Motor neuron (in vitro differentiated cells): ENCODE measurements around the gene WDR20. TPM values are rescaled to one million over a fixed set of nuclear protein-coding genes. Genes with fewer than 3 reads are reported as not detected.
A peak's percentile ranks its signal among the peaks of the same experiment; 100 is the strongest.

Experiments used
- ATAC-seq, 8 experiments: fragments of 200-7000 bp; cut with Tn5 transposase; replicated peaks in 6 of 8; 2 replicates each; pipeline ENCODE4 v1.8.0; 2021; ENCODE audit warnings: mild to moderate bottlenecking in 8 of 8, moderate library complexity in 8 of 8
- H3K27ac ChIP-seq, 2 donors: fragments of 250-450 bp; sonication (Bioruptor Pico); 2 replicates each; pipeline ENCODE4 v1.9.0; 2021; ENCODE audit warnings: antibody characterized with exemption in 2 of 2, mild to moderate bottlenecking in 2 of 2, moderate library complexity in 1 of 2
- H3K4me1 ChIP-seq, 2 donors: fragments of 250-450 bp; sonication (Bioruptor Pico); replicated peaks in 1 of 2; 2 replicates each; pipeline ENCODE4 v1.6.1; 2021; ENCODE audit warnings: antibody characterized with exemption in 2 of 2, mild to moderate bottlenecking in 2 of 2, moderate library complexity in 1 of 2
- H3K4me3 ChIP-seq, 5 donors: fragments of 250-450 bp; sonication (Bioruptor Pico); 2 replicates each; pipeline ENCODE4 v1.9.0; 2021; ENCODE audit warnings: antibody characterized with exemption in 5 of 5, mild to moderate bottlenecking in 5 of 5, moderate library complexity in 4 of 5
- WGBS, 10 experiments: fragments of 450-650 bp; shearing (Covaris generic); methylation state at CpG; one replicate each; pipeline ENCODE4 v1.0.0; 2022; 5-methylcytosine and 5-hydroxymethylcytosine counted together
- in situ Hi-C, 9 experiments: fragments of 400-800 bp; cut with MboI; loops; one replicate each; pipeline ENCODE4 v1.15.0; 2021; ENCODE audit warnings: low sequenced_read_pairs in 9 of 9, low pct_unique_long_range_greater_than_20kb in 2 of 9; ENCODE audit not compliant: unreplicated experiment in 9 of 9
- total RNA-seq, 8 experiments: library from RNA; unstranded; fragments of 300-600 nt; gene quantifications; 2 replicates each; pipeline versions ENCODE4 v1.2.3 to v1.2.4, GENCODE V29; 2022

Gene WDR20
- total RNA-seq, 8 experiments from 2014 or later = 15.6 to 32.3 (median 24.8) TPM

DNA sequence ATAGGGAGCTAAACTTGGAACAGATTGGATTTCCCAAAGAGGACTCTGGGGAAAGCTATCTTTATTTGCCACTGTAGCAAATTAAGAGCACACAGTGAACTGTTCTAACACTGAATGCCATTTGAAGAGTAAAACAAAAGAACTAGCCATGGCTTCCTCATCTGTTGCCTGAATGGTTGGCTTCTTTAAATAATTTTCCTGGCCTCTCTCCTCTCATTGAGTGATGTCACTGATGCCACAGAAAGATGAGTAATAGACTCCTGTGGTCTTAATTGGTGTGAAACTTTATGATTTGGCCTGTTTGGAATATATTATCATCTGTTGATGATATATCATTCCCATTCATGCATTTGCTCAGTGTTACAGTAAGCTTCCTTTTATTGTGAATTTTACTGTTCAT lies 42.5 kb downstream of the WDR20 start:
- no peak overlapping the region for H3K4me3 ChIP-seq
- no peak for ATAC-seq

DNA sequence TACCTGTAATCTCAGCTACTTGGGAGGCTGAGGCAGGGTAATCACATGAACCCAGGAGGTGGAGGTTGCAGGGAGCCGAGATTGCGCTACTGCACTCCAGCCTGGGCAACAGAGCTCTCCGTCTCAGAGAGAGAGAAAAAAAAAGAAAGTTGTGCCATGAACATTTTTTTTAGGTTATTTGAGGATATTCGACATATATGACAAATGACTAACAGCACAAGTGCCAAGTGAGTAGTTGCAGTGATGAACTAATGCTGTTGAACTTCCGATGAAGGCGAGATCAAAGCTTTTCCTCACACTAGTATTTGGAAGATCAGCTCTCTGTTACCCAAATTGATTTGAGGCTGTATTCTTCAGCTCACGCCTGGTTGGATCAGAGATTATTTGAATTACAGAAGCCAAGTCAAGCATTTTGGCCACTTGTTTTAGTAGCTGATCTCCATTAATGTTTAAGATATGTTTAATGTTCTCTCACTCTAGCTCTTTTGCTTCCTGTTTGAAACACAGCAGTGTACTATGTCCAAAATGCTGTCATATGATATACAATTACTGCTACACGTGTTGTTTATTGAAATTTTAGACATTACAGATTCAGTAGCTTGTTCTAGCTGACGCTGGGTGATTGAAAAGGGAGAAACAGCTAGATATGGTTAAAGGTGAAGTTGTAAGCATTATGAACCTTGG lies 43.4 kb downstream of the WDR20 start:
- peaks cover 6 to 16% of the 10 kb centered on the region in 2 donors for H3K4me1 ChIP-seq
- in situ Hi-C loops = no loop called here
- no peak for ATAC-seq
- 51 to 90% (median 79%) methylated on average over 1 to 8 of the region's 9 CpGs; no CpG with 5 or more reads in 1 of the 10 experiments for WGBS, 10 experiments
- no peak overlapping the region for H3K4me3 ChIP-seq
- H3K27ac ChIP-seq = no peak overlapping the region

More for the DNA sequence above, 42.5 kb downstream of the WDR20 start:
- in situ Hi-C loops = no loop called here
- H3K27ac ChIP-seq = no peak overlapping the region
- H3K4me1 ChIP-seq = peaks cover 4 to 10% of the 10 kb centered on the region in 2 donors

DNA sequence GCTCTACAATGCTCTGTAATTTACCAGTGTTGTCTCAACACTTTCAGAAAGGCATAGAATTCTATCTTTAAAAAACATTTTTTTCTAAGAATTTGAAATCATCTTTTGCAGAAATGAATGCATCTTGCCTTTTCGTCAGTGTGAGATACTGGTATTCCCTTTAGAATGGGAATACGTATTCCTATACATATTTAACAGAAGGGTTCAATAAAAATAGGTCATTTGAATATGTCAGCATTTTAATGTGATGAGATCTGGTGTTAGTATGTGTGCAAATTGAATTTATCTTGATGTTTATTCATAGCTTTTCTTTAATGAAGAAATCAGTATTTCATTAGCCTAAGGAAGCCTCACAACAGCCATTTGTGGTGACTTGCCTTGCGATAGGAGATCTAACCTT lies 44.2 kb downstream of the WDR20 start:
- H3K4me3 ChIP-seq = no peak overlapping the region
- in situ Hi-C loops = no loop called here
- WGBS, 10 experiments = 48 to 100% (median 98%) methylated on average over 1 to 3 of the region's 3 CpGs
- H3K4me1 ChIP-seq = peaks cover 6 to 16% of the 10 kb centered on the region in 2 donors
- no peak for ATAC-seq
- H3K27ac ChIP-seq = no peak overlapping the region

DNA sequence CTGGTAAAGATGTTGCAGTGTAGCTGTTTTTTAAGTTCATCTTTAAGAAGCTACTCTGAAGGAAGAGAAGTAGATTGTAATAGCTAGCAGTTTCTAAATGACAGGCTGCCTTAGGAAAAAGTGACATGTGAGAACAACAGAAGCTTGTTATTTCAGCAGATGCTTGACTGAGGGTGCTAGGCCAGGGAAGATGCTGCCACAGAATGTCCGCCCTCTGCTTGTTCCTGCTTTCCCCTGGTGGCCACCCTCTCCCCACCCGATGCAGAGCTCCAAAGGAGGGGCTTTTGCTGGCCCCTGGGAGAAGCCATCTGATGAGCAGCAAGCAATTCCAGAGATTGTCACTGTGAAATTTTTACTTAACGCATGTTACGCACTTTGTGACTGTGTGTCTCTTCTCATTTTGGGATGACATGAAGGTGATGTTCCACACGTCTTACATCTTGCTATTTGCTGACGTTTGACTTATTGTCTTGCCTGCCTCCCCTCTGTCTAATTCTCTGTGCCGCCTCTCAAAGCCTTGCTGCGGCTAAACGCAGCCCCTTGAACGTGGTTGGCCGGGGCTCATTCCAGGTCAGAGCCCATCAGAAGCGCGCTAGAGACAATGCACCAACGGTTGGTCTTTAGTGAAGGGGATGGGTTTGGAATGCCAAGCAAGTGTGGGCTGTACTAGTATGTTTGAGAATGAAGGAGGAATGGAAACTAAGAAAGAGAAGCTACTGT lies 44.8 kb downstream of the WDR20 start:
- Histone ChIP-seq H3K27ac (no peak overlapping the region), H3K4me1 (peaks cover 6 to 16% of the 10 kb centered on the region in 2 donors), H3K4me3 (no peak overlapping the region)
- ATAC-seq = peak in 2 of 8 experiments; percentile 7 to 57
- 61 to 95% (median 87%) methylated on average over 3 to 9 of the region's 14 CpGs; no CpG with 5 or more reads in 2 of the 10 experiments for WGBS, 10 experiments
- in situ Hi-C loops = no loop called here

DNA sequence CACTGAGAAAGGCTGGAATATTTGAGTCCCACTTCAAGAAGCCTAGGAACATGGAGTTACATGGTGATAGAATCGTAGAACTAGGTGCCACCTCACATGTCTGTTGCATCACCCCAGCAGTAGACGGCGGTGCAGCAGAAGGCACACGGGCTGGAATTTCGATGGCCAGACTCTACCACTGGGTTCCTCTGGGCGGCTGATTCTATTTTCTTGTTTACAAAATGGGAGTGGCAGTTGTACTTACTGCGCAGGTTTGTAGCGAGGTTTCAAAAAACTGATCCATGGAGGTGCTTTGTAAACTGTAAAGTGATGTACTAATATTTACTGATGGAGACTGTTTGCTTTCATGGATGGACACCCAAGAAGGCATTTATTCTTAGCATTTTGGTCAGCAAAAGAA lies 45.7 kb downstream of the WDR20 start:
- 77 to 100% (median 95%) methylated on average over 2 to 8 of the region's 8 CpGs; no CpG with 5 or more reads in 1 of the 10 experiments for WGBS, 10 experiments
- in situ Hi-C loops = no loop called here
- Histone ChIP-seq H3K4me3 (no peak overlapping the region), H3K4me1 (peaks cover 6 to 16% of the 10 kb centered on the region in 2 donors), H3K27ac (no peak overlapping the region)
- no peak for ATAC-seq

DNA sequence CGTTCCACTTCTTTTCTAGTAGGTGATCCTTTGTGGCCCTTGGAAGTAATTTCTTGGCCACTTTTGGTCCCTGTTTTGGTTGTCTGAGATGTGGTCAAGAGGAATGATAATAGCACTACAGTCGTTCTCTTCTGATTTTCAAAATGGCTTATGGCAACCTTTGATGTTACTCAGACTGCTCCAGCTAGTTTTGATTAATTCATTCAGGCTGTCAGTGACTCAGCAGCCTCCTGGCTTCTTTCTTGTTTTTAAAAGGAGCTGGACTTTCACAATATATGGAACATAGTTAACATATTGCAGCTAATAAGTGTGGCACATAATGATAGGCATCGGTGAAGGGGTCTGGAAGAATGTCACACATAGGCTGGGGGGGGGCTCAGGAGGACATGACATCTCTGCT lies 47.3 kb downstream of the WDR20 start:
- WGBS, 10 experiments = 0 to 57% (median 27%) methylated on average over 1 to 3 of the region's 3 CpGs; no CpG with 5 or more reads in 2 of the 10 experiments
- Histone ChIP-seq H3K4me1 (peaks cover 6 to 16% of the 10 kb centered on the region in 2 donors), H3K4me3 (no peak overlapping the region), H3K27ac (peak overlapping the region in 1 of 2 donors; percentile 48)
- in situ Hi-C loops = no loop called here
- peak; percentile 75 to 95 (median 86) for ATAC-seq

DNA sequence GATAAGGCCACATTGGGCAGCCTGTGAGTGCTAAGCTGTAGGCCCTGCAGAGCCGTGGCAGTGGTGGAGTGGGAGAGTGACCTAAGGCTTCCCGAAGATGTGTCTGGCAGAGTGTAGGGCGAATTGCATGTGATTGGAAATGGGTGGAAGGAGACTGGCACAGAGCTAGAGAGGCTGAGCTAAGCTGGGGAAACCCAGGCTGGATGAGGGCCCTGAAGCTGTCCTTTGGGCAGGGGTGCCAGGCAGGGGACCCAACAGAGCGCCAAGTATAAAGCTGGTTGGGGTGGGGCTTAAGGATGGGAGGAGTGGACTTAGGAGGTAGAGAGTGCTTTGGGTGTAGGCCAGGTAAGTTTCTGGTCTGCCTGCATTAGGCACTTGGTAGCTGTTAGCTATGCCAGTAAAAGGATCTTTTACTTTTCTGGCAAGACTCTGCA lies 47.9 kb downstream of the WDR20 start:
- in situ Hi-C loops = no loop called here
- Histone ChIP-seq H3K4me1 (peaks cover 6 to 16% of the 10 kb centered on the region in 2 donors), H3K27ac (peak overlapping the region in 1 of 2 donors; percentile 45), H3K4me3 (no peak overlapping the region)
- WGBS, 10 experiments = 20 to 100% (median 83%) methylated on average over 1 to 3 of the region's 4 CpGs; no CpG with 5 or more reads in 3 of the 10 experiments
- ATAC-seq = peak; percentile 49 to 73 (median 66)

DNA sequence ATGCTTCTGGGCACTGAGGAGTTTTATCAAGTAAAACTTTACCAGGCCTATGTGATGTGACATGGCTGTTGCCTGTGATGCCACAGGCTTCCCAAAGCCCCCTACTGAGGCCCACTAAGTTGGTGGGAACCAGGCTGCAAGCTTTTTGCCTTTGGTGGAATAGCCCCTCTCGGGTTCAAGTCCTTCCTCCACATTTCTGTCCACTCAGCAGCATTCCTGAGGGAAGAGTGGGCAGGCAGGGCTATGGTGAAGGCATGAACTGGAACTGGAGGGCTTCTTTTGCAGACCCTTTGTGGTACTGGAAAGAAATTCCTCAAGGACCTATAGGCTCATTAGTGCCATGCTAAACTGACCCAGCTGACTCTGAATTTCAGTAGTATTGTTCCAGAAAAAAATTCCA lies 48.5 kb downstream of the WDR20 start:
- WGBS, 10 experiments = 80 to 83% methylated on average over 1 of the region's 1 CpG; no CpG with 5 or more reads in 8 of the 10 experiments
- Histone ChIP-seq H3K4me3 (no peak overlapping the region), H3K27ac (no peak overlapping the region), H3K4me1 (peaks cover 6 to 16% of the 10 kb centered on the region in 2 donors)
- in situ Hi-C loops = no loop called here
- ATAC-seq = no peak

DNA sequence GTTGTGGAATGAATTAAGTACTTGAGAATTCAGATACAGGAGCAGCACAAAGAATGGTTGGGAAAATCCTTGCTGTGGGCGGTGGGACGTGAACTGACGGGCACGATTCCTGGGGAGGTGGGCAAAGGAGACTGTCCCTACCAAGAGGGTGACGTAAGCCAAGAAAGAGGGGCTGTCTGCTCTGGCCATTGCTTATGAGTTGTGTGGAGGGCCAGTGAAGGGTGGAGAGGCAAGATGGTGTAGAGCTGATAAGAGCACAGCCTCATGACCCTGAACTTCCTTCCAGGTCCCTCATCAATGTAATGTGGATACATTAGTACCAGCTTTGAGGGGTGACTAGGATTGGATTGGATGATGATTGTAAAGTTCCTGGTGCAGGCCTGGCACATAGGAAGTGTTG lies 50.2 kb downstream of the WDR20 start:
- no peak overlapping the region for H3K4me3 ChIP-seq
- 100% methylated on average over 1 to 5 of the region's 5 CpGs; no CpG with 5 or more reads in 5 of the 10 experiments for WGBS, 10 experiments
- in situ Hi-C loops = no loop called here
- peaks cover 6 to 13% of the 10 kb centered on the region in 2 donors for H3K4me1 ChIP-seq
- ATAC-seq = no peak
- H3K27ac ChIP-seq = no peak overlapping the region

DNA sequence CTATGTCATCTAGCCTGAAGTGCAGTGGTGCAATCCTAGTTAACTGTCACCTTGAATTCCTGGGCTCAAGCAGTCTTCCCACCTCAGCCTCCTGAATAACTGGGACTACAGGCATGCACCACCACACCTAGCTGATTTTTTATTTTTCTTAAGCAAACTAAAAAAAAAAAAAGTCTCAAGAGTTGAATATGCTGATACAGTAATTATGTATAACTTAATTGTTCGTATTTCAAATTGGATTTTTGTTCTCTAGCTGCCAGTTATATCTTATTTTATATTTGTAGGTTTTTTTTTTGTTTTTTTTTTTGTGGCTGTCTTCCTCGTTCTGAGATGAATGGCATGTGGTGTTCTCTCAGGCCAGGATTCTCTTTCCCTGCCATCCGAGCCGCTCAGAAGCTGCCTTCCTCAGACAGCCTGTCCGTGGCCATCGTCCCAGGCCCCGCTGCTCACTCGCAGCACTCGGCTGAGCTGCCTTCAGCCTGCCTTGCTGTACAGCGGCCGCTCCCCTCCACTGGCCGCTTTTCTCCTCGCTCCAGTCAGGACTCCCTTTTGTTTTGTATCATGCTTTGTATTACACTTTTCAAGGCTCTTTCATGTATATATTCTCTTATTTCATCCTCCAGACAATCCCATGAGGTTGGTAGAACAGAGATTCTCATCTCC lies 53.3 kb downstream of the WDR20 start:
- WGBS, 10 experiments = 40 to 90% (median 65%) methylated on average over 3 to 12 of the region's 13 CpGs
- no peak overlapping the region for H3K4me3 ChIP-seq

DNA sequence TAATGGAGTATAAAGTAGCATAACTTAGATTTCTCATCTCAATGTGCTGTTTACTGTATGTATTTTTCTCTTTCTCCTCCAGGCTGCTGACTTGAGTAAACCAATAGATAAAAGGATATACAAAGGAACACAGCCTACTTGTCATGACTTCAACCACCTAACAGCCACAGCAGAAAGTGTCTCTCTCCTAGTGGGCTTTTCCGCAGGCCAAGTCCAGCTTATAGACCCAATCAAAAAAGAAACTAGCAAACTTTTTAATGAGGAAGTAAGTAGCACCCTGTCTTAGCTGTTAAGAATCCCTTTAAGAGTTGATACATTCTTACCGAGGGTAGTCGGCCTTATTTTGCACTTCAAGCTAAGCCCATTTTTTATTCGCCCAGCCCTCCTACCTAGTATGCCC lies 55.2 kb downstream of the WDR20 start:
- WGBS, 10 experiments = 71 to 100% (median 88%) methylated on average over 2 to 4 of the region's 4 CpGs; no CpG with 5 or more reads in 3 of the 10 experiments
- in situ Hi-C loops = no loop called here
- ATAC-seq = no peak
- no peaks in the 10 kb centered on the region for H3K4me1 ChIP-seq
- no peak overlapping the region for H3K4me3 ChIP-seq
- H3K27ac ChIP-seq = no peak overlapping the region

More for the DNA sequence above, 53.3 kb downstream of the WDR20 start:
- Histone ChIP-seq H3K27ac (no peak overlapping the region), H3K4me1 (no peaks in the 10 kb centered on the region)
- in situ Hi-C loops = no loop called here
- peak in 5 of 8 experiments; percentile 15 to 74 (median 48) for ATAC-seq

DNA sequence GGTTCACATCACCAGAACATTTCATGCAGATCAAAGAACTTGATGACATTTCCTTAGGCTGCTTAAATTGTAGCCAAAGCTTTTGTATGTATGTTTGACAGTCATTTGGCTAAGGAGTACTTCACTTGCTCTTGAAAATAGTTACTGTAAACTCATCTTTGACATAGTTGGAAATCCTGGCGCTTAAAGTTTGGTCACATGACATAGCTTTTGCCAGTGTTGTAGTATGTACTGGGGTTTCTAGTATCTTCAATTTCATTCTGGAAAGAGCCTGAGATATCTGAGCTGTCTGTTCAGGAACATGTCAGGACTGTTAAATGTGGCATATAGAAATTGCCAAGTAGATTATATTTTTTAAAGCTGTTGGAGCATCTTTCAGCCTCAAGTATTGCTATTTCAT lies 55.7 kb downstream of the WDR20 start:
- in situ Hi-C loops = no loop called here
- whole genome bisulfite sequencing, 10 experiments = 100% methylated on average over 1 of the region's 1 CpG; no CpG with 5 or more reads in 3 of the 10 experiments
- Histone ChIP-seq H3K4me1 (no peaks in the 10 kb centered on the region), H3K4me3 (no peak overlapping the region), H3K27ac (no peak overlapping the region)
- ATAC-seq = no peak
